HG03175 (cell line): ENCODE measurements around the gene DUSP28.

Source experiments
- ATAC-seq: cut with Tn5 transposase; IDR thresholded peaks from one replicate; pipeline ENCODE4 v1.9.1; 2021; ENCODE audit warnings: mild to moderate bottlenecking, moderate library complexity; ENCODE audit not compliant: unreplicated experiment

Gene DUSP28

GRCh38 chr2:240597054-240597418 is 36.9 kb downstream of the DUSP28 start:
- ATAC-seq, result no peak

DNA sequence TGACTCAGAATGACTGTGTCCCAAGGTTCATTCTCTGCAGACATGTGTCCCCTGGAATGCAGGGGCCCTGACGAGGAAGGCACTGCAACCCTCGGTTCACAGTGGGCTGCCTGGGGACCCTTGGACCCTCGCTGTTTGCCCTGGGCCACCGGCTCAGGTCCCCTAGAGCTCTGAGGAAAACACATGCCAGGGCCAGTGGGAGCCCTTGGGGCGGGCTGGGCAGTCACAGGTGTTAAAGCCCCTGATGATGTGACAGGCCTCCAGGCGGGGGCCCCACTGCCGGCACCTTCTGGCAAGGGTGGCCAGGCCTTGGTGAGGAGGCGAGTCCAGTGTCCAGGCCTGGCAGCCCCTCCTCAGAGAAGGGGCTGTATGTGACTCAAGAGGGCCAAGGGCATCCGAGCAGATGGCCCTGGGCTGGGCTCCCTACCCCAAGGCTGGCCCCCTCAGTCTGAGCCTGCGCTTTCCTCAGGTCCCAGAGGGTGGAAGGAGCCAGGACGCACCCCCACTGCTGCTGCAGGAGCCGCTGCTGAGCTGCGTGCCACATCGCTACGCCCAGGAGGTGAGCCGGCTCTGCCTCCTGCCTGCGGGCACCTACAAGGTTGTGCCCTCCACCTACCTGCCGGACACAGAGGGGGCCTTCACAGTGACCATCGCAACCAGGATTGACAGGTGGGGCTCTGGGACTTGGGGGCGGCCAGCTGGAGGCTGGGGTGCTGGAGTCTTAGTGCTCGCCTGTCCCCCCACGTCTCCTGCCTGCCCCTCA is 37.4 kb downstream of the DUSP28 start:
- no peak for ATAC-seq

DNA sequence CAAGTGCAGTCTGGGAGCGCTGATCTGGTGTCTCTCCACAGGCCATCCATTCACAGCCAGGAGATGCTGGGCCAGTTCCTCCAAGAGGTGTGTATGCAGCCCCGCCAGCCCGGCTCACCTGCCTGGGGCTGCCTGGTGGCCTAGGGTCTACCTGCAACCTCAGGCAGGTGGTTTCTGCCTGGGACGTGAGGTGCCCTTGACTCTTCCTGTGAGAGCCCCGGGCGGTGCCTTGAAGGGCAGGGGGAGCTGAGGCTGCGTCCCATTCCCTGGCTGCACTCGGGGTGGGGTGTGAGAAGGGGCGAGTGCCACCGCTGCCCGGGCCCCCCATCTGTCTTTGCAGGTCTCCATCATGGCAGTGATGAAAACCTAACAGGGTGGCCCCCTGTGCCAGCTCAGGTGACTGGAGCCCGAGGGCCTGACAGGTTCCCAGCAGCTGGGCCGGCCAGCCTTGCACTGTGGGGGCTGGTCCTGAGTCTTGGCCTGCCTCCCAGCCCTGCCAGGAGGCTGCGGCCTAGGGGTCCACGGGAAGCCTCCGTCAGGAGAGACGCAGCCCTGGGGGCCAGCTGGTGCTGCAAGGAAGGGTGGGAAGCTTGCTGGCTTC is 38.3 kb downstream of the DUSP28 start:
- no peak for ATAC-seq

DNA sequence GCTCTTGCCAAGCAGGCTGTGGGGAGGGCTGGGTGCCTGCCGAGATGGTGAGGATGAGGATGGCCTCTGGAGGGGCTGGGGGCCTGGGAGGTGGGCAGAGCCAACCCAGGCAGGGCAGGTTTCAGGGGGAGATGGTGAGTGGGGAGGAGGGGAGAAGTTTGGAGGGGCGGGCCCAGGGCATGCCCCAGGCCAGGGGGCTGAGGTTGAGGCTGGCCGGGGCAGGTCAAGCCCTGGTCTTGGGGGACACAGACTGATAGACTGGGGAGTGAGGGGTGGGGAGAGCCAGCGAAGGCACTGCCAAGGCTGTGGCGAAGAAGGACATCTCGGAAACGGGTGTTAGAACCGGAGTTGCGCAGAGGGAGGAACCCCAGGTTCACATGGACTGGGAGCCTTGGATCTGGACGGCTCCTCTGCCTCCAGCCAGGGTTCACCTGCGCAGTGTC is 39.0 kb downstream of the DUSP28 start:
- no peak for ATAC-seq

DNA sequence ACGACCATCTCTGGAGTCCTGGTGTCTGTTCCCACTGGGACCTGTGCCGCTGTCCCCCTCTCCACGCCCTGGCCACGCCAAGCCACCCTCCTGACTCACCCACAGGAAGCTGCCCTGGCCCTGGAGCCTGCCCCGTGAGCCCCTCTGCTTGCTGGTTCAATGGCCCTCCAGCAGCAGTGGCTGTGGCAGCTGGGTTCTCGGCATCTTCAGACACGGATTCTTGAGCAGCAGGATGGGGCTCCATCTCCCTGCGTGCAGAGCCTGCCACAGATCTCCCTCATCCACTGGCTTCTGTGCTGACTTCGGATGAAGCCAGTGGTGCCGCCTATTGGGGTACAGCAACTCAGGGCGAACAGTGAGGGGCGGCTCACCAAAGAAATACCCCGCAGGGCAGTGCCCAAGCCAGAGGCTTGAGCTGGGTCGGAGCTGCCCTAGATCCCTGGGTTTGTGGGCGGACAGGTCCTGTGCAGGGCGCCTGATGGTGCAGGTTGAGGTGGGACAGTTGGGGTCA is 40.3 kb downstream of the DUSP28 start:
- ATAC-seq, result no peak

DNA sequence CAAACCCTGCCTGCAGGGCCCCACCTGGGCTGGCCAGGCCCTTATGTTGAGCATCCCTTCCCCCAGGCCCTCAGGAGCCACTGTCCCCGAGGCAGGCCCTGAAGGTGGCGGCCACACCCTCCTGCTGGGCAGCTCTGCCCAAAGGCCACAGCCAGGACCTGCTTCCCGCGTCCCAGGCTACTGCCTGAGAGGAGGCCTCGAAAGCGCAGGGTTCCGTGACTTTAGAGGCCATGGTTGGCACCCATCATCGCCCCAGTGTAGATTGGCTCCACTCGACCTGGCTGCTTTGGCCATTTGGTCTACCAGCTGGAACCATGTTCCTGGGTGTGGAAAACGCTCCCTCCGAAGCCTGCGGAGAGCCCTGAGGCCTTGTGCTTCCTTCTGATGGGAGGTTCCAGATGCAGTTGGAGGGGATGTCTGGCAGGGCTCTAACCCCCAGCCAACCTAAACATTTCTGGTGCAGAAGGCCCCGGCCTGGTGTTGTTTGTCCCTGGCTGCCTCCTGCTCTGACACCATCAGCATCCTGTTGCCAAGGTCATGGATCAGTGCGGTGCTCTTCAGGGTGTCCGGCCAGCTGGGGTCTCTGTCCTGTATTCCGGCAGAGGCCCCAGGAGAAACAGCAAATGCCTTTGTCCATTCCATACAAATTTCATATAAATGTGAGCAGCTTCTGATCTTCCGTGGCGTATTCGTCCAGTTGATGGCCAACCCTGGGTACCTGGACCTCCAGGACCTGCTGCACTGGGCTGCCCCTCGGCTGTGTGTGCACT is 41.1 kb downstream of the DUSP28 start:
- ATAC-seq, result no peak

DNA sequence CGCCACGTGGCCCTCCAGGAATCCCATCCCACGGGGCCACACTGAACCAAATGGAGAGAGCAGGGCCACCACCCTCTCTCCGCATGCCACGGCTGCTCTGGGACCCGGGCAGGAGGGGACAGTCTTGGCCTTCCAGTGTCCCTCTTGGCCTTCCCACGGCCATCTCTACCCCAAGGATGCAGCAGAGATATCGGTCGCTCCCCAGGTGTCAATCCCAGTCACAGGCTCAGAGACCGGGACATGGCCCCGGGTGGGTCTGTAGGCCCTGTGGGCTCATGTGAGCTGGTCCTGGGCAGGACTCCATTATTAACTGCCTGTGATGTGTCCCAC is 41.6 kb downstream of the DUSP28 start:
- ATAC-seq, result no peak

DNA sequence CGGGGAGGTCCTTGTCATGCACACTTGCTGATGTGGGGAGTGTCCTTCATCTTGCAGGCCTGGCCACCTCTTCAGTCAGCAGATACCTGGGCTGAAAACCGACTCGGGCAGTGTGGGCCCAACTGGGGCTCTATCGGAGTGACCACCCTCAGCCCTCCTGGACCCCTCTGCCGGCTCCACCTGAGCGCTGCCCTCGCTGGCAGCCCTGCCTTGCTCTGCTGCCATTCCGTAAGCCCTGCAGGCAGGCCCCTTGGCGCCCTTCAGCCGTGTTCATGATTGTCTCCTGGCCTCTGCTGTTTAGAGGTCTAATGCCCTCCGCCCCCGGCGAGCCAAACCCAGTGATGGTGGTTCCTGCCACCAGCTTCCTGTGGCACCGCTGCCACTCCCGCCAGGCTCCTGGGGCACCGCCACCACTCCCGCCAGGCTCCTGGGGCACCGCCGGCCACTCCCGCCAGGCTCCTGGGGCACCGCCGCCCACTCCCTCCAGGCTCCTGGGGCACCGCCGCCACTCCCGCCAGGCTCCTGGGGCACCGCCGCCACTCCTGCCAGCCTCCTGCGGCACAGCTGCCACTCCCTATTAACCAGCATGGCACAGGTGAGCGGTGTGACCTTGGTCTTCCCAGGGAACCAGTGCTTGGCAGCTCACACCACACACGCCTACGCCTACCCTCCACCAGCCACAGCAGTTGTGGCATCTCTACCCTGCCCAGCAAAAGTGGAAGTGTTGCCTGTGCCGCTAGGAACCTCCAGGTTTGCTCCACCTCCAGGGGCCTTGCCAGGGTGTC is 42.3 kb downstream of the DUSP28 start:
- ATAC-seq, result no peak

GRCh38 chr2:240603081-240603835 is 43.1 kb downstream of the DUSP28 start:
- ATAC-seq, result no peak

GRCh38 chr2:240603846-240604245 is 43.7 kb downstream of the DUSP28 start:
- ATAC-seq, result no peak

DNA sequence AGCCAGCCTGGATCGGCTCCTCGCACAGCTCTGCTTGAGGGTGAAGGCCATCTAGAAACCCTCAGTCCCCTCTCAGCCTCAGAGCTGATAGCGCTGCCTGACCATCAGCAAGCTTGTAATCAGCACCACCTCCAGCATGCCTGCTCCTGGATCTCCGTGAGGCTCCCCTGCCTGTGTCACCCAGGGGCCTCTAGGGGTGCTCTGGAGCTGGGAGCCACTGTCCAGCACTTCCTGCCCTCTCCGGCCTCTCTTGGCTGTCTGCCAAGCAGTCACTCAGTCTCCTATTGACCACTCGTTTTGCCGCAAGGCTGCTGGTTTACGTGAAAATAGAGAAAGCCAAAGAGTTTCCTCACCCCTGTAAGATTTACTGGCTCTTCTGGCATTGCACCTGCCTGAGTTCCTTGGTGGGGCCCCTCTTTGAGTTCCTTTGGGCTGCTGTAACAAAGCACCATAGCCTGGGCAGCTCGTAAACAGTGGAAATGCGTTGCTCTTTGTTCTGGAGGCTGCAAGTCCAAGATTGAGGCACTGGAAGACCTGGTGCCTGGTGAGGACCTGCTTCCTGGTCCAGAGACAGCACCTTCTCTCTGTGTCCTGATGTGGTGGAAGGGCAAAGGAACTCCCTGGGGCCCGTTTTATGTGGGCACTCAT is 44.3 kb downstream of the DUSP28 start:
- no peak for ATAC-seq

GRCh38 chr2:240604939-240605716 is 45.0 kb downstream of the DUSP28 start:
- ATAC-seq, result no peak

GRCh38 chr2:240605867-240606743 is 45.9 kb downstream of the DUSP28 start:
- ATAC-seq, result no peak

DNA sequence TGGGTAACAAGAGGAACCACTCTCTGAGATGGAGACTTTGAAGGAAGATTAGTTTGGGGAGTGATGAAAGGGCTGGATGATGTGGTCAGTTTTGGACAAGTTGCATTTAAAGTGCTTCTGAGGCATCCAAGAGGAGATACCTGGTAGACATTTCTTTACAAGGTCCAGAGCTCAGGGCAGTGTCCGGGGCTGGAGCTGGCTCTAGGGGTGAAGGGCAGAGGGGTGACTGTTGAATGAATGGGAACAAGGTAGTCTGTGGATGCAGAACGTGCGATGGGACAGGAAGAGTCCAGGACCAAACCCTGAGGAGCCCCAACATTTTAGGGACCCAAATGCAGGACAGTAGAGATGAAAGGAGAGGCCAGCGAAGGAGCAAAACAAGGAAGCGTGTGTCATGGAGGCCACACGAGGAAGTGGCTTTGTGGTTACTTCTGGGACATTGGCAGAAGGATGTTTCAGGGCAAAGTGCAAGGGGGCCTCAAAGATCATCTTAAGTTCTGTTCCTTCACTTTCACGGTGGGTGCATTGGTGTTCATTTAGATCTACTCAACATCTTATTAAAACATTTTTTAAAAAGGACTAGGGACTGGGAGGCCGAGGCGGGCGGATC is 51.5 kb downstream of the DUSP28 start:
- no peak for ATAC-seq
